Cardiac fibroblast (primary cell): ENCODE results near the gene EIF5.

Experiments used
- DNase-seq, 2 donors: peaks; one replicate each; pipeline versions ENCODE4 v3.0.0 to v3.0.0-alpha.2; 2010; ENCODE audit warnings: low read depth in 2 of 2
- H3K4me3 ChIP-seq, 2 donors: replicated peaks in 1 of 2; 1 replicate in 1 of 2; 2 replicates in 1 of 2; pipeline ENCODE4 v1.5.1; 2011; ENCODE audit warnings: low read depth in 2 of 2, low read length in 2 of 2, mild to moderate bottlenecking in 2 of 2, moderate library complexity in 1 of 2
- TF ChIP-seq, protein P1 (sequence below): IDR thresholded peaks from one replicate; pipeline ENCODE4 v1.5.1; 2011; ENCODE audit warnings: low read depth, mild to moderate bottlenecking, low read length, inconsistent platforms

EIF5 gene

DNA sequence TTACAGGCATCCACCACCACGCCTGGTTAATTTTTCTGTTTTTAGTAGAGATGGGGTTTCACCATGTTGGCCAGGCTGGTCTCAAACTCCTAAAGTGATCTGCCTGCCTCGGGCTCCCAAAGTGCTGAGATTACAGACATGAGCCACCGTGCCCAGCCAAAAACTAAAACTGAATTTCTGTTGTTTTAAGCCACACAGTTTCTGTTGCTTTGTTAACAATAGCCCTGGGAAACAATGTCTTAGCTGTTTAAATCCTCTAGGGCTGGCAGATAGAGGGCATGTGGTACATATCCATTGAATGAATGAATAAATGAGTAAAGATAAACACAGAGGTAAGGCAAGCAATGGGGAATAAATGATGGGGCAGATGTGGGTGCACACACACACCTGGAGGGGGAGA is 8.0 kb upstream of the EIF5 start:
- TF ChIP-seq, protein P1, sequence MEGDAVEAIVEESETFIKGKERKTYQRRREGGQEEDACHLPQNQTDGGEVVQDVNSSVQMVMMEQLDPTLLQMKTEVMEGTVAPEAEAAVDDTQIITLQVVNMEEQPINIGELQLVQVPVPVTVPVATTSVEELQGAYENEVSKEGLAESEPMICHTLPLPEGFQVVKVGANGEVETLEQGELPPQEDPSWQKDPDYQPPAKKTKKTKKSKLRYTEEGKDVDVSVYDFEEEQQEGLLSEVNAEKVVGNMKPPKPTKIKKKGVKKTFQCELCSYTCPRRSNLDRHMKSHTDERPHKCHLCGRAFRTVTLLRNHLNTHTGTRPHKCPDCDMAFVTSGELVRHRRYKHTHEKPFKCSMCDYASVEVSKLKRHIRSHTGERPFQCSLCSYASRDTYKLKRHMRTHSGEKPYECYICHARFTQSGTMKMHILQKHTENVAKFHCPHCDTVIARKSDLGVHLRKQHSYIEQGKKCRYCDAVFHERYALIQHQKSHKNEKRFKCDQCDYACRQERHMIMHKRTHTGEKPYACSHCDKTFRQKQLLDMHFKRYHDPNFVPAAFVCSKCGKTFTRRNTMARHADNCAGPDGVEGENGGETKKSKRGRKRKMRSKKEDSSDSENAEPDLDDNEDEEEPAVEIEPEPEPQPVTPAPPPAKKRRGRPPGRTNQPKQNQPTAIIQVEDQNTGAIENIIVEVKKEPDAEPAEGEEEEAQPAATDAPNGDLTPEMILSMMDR: no peak
- H3K4me3 ChIP-seq: no peak overlapping the region
- DNase-seq: no peak

DNA sequence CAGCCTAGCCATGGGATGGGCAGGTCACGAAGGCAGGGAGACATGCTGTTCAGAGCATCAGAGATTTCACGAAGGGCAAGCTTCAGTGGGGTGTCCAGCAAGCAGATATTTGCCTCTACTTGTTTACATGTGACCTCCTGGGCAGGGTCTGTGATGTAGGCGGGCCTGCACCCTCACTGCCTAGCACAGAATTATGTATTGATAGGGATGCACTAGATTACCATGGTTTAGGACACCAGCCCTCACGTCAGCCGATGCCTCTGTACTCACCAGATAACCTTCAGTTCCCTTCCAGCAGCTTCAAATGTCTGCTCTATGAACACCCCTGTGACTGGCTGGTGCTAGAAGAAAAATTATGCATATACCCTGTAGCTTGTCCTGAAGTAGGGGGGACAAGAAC is 5.1 kb upstream of the EIF5 start:
- H3K4me3 ChIP-seq: no peak overlapping the region
- DNase-seq: no peak
- TF ChIP-seq, protein P1: no peak

DNA sequence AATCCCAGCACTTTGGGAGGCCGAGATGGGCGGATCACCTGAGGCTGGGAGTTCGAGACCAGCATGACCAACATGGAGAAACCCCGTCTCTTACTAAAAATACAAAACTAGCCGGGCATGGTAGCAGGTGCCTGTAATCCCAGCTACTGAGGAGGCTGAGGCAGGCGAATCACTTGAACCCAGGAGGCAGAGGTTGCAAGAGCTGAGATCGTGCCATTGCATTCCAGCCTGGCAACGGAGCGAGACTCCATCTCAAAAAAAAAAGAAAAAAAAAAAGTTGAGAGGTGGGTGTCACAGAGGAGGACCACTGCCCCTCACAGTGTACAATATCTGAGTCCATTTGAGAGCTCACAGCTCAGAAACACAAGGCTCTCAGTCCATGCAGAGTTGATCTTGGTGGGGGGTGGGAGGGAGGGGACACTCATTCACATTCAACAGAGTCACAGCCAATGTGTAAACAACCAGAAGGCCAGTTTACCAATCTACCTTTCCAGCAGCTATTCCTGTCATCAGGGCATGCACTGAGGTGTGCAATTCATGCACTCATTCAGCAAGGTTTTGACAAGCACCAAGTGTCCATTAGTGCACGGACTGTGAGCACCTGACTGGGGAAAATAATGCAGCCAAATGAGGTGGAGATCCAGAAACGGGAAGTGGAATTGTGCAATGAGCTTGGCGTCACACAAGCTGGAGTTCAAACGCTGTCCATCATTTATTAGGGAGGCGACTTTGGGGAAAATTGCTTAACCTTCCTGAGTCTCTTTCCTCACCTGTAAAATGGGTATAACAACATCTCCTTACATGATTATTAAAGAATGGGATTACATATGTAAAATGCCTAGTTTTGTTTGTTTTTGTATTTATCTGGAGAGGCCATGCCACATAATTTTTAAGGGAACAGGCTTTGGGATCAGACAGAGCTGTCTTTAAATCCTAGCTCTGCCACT is 4.4 kb upstream of the EIF5 start:
- DNase-seq: peak; percentile 73 to 81
- TF ChIP-seq, protein P1: no peak
- H3K4me3 ChIP-seq: no peak overlapping the region

DNA sequence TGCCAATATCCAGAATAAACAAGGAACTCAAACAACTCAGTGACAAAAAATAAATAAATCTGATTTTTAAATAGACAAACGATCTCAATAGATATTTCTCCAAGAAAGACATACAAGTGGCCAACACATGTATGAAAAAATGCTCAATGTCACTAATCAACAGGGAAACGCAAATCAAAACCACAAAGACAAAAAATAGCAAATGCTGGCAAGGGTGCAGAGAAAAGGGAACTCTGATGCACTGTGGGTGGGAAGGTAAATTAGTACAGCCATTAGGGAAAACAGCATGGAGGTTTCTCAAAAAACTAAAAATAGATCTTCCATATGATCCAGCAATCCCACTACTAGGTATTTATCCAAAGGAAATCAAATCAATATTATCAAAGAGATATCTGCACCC is 3.5 kb upstream of the EIF5 start:
- TF ChIP-seq, protein P1: no peak
- no peak for DNase-seq
- no peak overlapping the region for H3K4me3 ChIP-seq

DNA sequence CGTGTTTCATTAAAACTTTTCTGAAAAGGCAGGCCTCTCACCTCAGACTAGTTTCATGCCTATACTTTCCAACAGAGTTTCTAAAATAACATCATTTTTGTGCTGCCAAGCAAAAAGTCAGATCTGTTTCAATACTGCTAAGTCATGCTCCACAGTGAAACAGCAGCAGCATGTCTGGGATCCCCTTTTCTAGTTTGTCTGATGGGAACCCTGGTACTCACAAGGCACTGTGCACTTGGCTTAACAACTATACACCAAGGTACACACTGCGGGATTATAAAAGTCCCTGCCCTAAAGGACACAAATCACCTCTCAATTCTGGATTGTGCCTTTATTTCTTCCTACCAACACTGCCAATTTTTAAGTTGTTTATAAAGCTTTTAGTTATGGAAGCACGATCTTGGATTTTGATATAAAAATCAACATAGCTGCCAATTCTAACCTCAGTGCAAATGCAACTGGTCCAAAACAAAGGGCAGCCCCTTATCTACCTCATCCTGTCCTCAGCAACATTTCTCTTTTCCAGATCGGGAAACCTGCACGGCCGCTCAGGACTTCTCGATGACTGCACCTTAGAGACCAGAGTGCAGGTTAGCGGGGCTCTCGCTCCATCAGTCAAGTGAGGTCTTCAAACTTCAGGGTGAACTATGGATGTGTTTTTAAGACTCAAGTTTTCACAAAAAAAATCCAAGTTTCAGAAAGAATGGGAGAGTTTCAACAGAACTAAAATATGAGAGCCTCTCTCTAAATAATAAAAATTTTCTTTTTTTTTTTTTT is 1.7 kb upstream of the EIF5 start:
- DNase-seq: no peak
- TF ChIP-seq, protein P1: no peak
- H3K4me3 ChIP-seq: no peak overlapping the region

DNA sequence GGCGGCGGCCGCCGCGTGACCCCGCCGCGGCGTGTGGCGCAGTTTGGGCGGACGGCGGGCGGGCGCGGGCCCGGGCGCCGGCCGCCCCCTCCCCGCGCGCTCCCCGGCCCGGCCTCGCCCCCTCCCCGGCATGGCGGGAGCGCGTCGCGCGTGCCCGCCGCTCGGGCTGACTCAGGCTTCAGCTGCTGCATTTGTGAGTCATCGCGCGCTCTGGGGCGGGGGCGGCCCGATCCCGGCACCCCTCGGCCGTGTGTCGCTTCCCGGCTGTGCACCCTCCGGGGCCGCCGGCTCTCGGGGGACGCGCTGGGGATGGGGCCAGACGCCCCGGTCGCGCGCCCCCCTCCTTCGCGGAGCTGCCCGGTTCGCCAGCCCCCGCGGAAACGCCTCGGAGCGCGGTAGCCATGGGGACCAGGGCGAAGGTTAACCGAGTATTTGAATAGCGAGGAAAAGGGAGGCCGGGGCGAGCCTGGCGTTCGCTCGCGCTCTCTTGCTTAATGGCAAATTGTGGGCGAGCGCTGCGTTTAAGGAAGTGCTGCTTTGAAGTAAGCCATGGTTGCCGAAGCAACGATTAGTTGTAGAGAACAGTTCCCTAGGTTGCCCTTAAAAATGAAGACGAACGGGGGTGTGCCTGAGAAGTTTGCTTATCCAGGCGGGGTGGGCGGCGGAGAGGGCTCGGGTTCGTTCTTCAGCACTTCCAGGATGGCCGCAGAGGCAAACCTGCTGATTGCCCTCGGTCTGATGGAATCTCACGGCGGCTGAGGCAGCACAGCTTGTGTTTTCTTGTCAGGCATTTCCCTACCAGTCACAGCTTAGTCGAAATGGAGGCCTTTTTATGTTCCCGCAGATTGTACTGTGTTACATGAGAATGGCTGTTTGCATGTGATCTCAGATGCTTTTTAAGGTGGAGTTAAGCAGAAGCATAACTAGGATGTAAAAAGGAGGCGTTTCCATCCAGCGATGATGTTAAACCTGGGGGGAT is 896 bp downstream of the EIF5 start:
- H3K4me3 ChIP-seq: peak overlapping the region; percentile 78 to 89
- TF ChIP-seq, protein P1: no peak
- peak; percentile 61 to 63 for DNase-seq
